ENCODE measurements around the gene FAM135A. TPM values are rescaled to one million over a fixed set of nuclear protein-coding genes. Genes with fewer than 3 reads are reported as not detected.

The FAM135A gene
- total RNA-seq, 2 donors from 2014 or later = 25.8 to 34.0 TPM

DNA sequence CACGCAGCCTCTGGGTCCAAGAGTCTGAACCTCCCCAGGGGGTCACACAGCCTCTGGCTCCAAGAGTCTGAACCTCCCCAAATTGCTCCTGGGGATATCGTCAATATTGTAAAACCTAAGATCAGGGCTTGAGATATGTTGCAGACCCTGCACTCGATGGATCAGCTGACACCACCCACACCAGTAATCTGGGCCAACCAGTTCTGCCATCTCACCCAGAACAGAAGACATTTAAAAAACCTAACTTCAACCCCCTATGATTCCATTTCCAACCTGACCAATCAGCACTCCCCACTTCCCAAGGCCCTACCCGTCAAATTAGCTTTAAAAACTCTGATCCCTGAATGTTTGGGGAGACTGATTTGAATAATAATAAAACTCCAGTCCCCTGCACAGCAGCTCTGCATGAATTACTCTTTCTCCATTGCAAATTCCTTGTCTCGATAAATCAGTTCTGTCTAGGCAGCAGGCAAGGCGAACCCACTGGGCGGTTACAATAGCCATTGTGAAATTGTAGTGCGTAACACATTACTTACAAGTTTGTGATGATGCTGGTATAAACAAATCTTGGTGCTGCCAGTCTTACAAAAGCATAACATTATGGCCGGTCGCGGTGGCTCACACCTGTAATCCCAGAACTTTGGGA is 32.4 kb upstream of the FAM135A start:
- Histone ChIP-seq H3K9me3 (ENCODE audit: control insufficient read depth, low read length) (no peaks in the 10 kb centered on the region), H3K27me3 (ENCODE audit: control insufficient read depth, insufficient read depth, low read length, poor library complexity, severe bottlenecking) (no peaks in the 10 kb centered on the region), H3K9ac (ENCODE audit: extremely low read depth, low read length, poor library complexity, severe bottlenecking) (no peak overlapping the region), H3K36me3 (ENCODE audit: control insufficient read depth, insufficient read depth, low read length) (no peaks in the 10 kb centered on the region), H3K4me1 (ENCODE audit: control insufficient read depth, insufficient read depth, low read length) (no peaks in the 10 kb centered on the region), H3K4me3 (ENCODE audit: low read length) (no peak overlapping the region), H3K27ac (ENCODE audit: low read depth, low read length) (peak overlapping the region; percentile 46)
- Mint-ChIP-seq H3K27me3 (ENCODE audit: insufficient read depth) (no peaks in the 10 kb centered on the region), H3K4me1 (no peaks in the 10 kb centered on the region), H3K9me3 (no peaks in the 10 kb centered on the region), H3K4me3 (no peak overlapping the region), H3K27ac (no peak overlapping the region), H3K36me3 (ENCODE audit: low read depth) (no peaks in the 10 kb centered on the region)
- WGBS, 2 experiments (ENCODE audit: insufficient coverage in 1 of 2, insufficient read length in 1 of 2) = 90 to 92% methylated on average over 9 to 11 of the region's 11 CpGs
- DNase-seq = no peak
- TF ChIP-seq, protein P1, sequence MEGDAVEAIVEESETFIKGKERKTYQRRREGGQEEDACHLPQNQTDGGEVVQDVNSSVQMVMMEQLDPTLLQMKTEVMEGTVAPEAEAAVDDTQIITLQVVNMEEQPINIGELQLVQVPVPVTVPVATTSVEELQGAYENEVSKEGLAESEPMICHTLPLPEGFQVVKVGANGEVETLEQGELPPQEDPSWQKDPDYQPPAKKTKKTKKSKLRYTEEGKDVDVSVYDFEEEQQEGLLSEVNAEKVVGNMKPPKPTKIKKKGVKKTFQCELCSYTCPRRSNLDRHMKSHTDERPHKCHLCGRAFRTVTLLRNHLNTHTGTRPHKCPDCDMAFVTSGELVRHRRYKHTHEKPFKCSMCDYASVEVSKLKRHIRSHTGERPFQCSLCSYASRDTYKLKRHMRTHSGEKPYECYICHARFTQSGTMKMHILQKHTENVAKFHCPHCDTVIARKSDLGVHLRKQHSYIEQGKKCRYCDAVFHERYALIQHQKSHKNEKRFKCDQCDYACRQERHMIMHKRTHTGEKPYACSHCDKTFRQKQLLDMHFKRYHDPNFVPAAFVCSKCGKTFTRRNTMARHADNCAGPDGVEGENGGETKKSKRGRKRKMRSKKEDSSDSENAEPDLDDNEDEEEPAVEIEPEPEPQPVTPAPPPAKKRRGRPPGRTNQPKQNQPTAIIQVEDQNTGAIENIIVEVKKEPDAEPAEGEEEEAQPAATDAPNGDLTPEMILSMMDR (conservative IDR thresholded peaks at IDR 0.05) = no peak

DNA sequence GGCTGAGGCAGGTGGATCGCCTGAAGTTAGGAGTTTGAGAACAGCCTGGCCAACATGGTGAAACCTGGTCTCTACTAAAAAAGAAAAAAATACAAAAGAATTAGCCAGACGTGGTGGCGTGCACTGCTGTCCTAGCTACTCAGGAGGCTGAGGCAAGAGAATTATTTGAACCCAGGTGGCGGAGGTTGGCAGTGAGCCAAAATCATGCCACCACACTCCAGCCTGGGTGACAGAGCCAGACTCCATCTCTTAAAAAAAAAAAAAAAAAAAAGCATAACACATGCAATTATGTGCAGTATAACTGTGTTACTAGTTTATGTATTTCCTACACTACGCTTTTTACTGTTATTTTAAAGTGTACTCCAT is 31.9 kb upstream of the FAM135A start:
- no peak overlapping the region for H3K9ac ChIP-seq (ENCODE audit: extremely low read depth, low read length, poor library complexity, severe bottlenecking)
- no peaks in the 10 kb centered on the region for H3K4me1 ChIP-seq (ENCODE audit: control insufficient read depth, insufficient read depth, low read length)
- peak overlapping the region; percentile 46 for H3K27ac ChIP-seq (ENCODE audit: low read depth, low read length)
- no peaks in the 10 kb centered on the region for H3K4me1 Mint-ChIP-seq
- H3K9me3 ChIP-seq (ENCODE audit: control insufficient read depth, low read length) = no peaks in the 10 kb centered on the region
- H3K27me3 Mint-ChIP-seq (ENCODE audit: insufficient read depth) = no peaks in the 10 kb centered on the region
- no peak overlapping the region for H3K4me3 Mint-ChIP-seq
- TF ChIP-seq, protein P1 (conservative IDR thresholded peaks at IDR 0.05) = no peak
- no peaks in the 10 kb centered on the region for H3K9me3 Mint-ChIP-seq
- WGBS, 2 experiments (ENCODE audit: insufficient coverage in 1 of 2, insufficient read length in 1 of 2) = 93 to 100% methylated on average over 1 to 4 of the region's 5 CpGs
- no peak overlapping the region for H3K27ac Mint-ChIP-seq
- DNase-seq = no peak
- H3K36me3 ChIP-seq (ENCODE audit: control insufficient read depth, insufficient read depth, low read length) = no peaks in the 10 kb centered on the region
- H3K4me3 ChIP-seq (ENCODE audit: low read length) = no peak overlapping the region
- no peaks in the 10 kb centered on the region for H3K36me3 Mint-ChIP-seq (ENCODE audit: low read depth)
- H3K27me3 ChIP-seq (ENCODE audit: control insufficient read depth, insufficient read depth, low read length, poor library complexity, severe bottlenecking) = no peaks in the 10 kb centered on the region

DNA sequence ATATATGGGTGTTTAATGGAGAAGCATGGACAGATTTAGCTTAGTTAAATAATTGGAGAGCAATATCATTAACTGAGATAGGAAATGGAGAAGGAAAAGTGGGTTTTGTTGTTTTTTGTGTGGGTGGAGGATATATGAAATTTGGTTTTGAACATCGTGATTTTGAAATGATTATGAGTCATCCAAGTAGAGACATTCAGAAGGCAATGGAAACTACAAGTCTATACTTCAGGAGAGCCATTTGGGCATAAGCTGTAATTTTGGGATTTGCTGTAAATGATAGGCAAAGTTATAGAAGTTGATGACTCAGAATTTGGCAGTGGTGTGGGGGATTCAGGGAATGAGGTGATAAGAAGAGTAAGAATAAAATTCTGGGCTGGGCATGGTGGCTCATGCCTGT is 27.4 kb upstream of the FAM135A start:
- Mint-ChIP-seq H3K4me1 (no peaks in the 10 kb centered on the region), H3K4me3 (no peak overlapping the region), H3K9me3 (no peaks in the 10 kb centered on the region), H3K27me3 (ENCODE audit: insufficient read depth) (no peaks in the 10 kb centered on the region), H3K36me3 (ENCODE audit: low read depth) (no peaks in the 10 kb centered on the region), H3K27ac (no peak overlapping the region)
- Histone ChIP-seq H3K4me1 (ENCODE audit: control insufficient read depth, insufficient read depth, low read length) (no peaks in the 10 kb centered on the region), H3K9ac (ENCODE audit: extremely low read depth, low read length, poor library complexity, severe bottlenecking) (no peak overlapping the region), H3K9me3 (ENCODE audit: control insufficient read depth, low read length) (no peaks in the 10 kb centered on the region), H3K36me3 (ENCODE audit: control insufficient read depth, insufficient read depth, low read length) (no peaks in the 10 kb centered on the region), H3K27me3 (ENCODE audit: control insufficient read depth, insufficient read depth, low read length, poor library complexity, severe bottlenecking) (no peaks in the 10 kb centered on the region), H3K4me3 (ENCODE audit: low read length) (no peak overlapping the region), H3K27ac (ENCODE audit: low read depth, low read length) (no peak overlapping the region)
- TF ChIP-seq, protein P1 (conservative IDR thresholded peaks at IDR 0.05) = no peak
- DNase-seq = no peak
- 86 to 100% methylated on average over 1 of the region's 1 CpG for WGBS, 2 experiments (ENCODE audit: insufficient coverage in 1 of 2, insufficient read length in 1 of 2)

All from endodermal cell (in vitro differentiated cells).